Measurements from ENCODE around the gene BATF.
"Not testable (repeated sequence)": the region's sequence is repeated elsewhere in the genome, so short reads cannot be mapped to it uniquely, and the experiment has no call there.

Gene BATF, protein sequence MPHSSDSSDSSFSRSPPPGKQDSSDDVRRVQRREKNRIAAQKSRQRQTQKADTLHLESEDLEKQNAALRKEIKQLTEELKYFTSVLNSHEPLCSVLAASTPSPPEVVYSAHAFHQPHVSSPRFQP

DNA sequence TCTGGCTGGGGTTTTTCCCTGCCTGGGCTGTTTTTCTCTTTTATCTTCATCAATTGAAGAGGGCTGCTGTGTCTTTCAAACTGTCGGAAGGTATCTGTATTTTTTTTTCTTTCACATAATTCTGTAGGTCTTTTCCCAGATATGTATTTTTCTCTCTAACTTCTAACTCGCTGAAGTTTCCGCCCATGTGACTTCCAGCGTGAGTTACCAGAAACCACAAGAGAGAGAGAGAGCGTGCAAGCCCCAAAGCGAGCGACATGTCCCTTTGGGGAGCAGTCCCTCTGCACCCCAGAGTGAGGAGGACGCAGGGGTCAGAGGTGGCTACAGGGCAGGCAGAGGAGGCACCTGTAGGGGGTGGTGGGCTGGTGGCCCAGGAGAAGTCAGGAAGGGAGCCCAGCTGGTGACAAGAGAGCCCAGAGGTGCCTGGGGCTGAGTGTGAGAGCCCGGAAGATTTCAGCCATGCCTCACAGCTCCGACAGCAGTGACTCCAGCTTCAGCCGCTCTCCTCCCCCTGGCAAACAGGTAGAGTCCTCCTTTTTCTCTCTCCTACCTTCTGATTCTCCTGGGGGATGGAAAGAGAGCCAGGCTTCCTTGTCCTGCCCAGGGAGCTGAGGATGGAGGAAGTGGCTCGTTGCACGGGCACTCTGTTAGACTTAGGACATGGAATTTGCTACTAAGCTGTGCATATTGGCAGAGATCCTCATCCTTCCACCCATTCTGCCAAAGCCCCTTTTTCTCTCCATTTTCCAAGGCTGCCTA lies at the start of gene BATF:
BATF (plus strand) TSS at position 246 of the 759 bp plus-strand sequence; CDS start at position 460, 214 bp downstream.
- DNase-seq = peak; percentile 84

DNA sequence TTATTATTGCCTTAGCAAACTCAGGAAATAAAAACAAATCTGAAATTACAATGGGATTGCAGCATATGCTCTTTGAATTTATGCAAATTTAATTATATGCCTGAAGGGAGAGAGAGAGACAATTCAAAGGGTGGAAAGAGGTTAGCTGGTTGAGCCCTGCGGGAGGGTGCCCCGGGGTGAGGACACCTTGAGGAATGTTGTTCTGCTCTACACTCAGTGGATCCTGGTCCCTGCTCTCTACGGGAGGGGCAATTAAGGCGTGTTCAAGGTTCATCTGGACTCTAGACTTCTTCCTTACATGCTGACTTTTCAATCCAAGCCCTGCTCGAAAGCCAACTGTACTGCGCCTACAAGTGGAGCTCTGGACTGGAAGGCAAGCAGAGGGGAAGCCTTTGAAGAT lies 48.1 kb upstream of the BATF start:
- DNase-seq = not testable (repeated sequence)

DNA sequence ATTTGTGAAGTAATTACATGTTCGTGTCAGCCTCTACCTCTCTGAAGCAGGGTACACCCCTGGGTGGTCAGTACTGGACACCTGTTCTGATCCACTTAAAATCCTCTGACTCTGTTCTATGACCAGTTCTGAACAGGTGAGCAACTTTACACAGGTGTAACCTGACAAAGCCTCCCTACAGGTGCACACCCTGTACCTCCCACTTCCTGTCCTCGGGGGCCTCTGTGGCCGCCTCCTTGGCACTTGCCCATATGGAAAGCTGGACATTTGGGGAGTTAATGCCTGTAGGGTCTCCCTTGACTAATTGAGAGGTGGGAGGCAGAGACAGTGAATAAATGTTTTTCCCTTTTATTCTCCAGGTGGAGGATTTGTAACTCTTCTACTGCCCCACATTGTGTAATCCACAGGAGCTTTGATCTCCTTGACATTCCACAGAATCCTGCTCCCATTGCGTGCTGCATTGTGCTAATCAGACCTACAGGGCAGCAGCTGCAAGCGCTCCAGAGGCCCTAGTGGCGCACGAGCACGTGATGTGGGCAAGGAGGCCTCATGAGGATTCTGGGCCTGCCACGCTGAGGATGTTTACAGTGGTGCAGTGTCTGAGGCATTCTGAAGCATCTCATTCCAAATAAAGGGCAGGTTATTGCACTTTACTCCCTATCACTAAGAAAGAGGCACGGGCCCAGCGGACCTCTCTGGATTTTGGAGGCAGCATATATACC lies 45.8 kb upstream of the BATF start:
- DNase-seq = no peak

DNA sequence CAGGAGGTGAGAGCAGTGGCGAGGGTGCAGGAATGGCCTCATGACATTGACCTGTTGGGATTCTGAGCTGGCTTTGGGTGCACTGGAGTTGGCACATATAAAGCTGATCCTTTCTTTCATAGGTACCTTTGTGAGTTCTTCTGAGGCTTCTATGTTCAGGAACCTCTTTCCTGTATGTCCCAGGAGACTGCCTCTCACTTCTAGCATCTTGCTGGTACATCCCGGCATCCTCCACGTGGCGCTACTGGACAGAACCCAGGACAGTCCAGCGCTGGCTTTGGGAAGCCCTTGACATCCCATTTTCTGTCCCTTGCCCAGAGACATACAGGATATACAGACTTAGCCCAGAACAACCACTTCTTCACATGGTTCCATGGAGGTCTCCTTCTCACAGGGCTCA lies 44.4 kb upstream of the BATF start:
- DNase-seq = no peak

DNA sequence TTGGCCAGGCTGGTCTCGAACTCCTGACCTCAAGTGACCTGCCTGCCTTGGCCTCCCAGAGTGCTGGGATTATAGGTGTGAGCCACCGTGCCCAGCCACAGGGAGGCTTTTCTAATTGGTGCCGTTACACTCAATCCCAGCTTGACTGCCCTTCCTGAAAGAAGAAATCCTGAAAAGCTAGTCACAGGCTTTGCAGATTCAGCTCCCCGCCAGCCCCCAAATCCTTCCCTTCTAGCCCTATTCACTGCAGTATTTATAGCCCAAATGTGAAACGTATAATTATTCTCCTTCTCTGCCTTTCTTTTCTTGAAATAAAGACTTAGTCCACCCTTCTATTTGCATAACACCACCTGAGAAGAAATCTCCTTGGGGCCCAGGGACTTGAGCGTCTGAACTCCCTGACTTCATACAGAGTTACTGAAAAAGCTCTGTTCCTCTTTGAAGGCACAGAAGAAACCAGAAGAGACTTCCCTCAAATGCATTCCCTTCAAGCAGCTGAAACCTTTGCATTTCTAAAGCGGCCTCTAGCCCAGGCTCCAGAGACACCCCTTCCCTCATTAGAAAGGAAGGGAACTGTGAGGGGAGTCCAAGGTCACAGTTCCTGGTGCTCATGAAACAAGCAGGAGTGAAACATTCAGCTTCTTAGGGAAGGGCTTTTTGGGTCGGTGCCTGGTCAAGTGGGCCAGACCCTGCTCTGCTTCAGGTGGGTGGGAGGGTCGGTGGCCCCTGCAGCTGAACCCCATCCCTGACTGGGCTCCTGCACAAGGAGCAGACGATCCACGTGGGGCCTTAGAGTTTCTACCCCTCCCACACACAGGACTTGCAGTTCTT lies 42.3 kb upstream of the BATF start:
- no peak for DNase-seq

DNA sequence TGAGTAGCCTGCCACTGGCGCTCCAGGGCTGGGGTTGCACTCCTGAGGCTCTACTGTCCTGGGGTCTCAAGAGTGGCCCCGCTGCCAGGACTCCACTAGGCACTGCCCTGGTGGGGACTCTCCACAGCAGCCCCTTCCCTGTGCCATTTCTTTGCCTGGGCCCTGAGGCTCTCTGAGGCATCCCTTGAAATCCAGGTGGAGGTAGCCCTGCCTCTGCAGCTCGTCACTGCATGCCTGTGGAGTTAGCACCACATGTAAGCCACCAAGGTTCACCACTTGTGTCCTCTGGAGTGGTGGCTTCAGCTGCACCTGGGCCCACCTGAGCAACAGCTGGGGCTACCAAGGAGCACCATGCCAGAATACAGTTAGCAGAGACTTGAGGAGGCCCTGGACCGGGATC lies 39.9 kb upstream of the BATF start:
- DNase-seq = no peak

DNA sequence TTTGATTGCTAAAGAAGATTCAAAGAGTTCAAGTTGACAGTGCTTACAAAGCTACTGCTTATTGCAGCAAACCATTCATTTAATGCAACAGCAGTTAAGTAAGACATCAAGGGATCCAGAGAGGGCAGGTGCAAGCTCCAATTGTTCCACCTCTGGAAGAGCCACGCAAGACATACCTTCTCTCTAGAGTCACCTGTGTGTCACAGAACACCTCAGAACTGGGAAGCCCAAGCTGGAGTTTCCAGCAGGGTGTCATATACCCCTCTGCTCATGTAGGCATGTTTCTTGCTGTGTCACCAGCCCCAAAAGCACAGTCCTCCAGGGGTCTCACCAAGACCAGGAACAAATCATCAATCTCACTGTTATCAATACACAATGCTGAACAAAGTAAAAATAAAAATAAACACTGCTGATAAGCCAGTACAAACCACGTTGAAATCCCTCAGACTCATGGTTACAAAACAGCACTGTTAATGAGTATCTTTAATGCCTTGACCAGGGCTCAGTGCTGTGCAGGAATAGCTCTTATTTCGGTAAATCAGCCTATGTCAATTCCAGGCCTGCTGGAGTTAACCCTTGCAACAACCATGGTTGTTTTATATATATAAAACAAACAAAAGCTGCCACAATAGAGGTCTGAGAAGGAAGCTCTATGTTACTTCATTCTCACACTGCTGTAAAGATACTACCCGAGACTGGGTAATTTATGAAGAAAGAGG lies 37.4 kb upstream of the BATF start:
- DNase-seq = no peak

DNA sequence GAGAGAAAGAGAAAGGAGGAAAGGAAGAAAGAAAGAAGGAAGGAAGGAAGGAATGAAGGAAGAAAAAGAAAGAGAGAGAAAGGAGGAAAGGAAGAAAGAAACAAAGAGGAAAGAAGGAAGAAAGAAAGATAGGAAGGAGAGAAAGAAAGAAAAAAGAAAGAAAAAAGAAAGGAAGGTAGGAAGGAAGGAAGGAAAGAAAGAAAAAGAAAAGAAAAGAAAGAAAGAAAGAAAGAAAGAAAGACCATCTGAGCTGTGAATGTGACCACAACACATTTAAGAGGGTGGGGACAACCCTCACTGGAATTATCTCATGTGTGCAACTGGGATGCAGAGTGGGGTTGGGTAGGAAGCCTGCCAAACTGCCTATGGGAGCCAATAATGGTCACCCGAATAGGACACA lies 36.0 kb upstream of the BATF start:
- DNase-seq = peak; percentile 82

DNA sequence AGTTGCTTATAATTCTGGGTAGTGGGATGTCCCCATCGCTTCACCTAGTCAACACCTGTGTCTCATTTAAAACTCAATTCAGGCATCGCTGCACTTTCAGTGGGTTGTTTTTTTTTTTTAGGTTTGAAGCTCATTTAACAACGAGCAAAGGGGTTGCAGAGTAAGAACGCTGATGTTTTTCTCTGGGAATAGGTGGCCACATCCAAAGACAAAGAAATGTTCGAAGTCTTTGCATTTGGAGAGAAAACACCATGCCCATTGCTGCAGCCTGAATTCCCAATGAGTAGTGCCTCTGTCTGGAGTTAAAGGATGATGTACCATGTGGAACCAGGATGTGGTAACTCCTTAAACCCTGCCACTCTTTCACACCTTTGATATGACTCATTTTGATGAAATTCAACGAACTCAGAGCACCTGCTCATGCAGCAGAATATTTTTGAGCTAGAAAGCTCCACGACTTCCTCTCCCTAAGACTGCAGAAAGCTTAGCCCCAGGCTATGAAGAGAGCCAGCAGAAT lies 35.1 kb upstream of the BATF start:
- no peak for DNase-seq

DNA sequence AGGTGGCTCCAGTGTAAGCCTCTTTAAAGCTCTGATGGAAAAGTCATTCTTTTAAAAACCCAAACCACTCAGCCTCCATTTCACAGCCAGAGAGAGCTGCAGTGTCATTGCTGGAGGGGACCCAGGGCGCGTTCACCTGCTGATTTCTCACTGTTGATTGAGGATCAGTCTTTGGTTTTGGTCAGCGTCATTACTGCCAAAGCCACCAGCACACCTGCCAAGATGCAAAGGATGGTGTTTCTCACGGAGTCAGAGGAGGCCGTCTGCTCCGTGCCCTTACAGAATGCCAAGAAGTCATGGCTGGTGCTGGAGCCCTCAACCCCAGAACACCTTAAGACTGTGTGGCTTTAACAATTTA lies 32.8 kb upstream of the BATF start:
- no peak for DNase-seq

DNA sequence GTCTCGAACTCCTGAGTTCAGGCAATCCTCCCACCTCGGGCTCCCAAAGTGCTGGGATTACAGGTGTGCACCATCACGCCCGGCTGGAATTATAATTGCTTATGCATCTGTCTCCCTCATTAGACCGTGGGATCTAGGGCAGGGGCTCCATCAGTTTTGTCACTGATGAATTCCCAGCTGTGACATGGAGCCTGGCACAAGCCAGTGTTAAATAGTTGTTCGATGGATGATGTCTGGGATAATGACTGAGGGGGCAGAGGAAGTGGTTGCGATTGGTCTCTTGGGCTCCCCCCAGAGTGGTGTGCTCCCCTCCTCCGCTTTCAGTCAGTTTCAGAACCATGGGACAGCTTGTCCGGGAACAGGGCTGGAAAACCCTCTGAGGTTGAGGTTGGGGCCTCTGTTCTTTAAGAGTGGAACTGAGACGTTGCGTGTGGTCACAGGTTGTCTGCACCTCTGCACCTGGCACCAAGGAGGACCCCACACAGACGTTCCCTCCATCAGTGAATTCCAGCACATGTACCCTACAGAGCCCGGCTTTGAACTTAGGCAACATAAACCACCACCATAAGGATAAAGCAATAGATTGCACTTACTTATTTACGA lies 30.8 kb upstream of the BATF start:
- no peak for DNase-seq

DNA sequence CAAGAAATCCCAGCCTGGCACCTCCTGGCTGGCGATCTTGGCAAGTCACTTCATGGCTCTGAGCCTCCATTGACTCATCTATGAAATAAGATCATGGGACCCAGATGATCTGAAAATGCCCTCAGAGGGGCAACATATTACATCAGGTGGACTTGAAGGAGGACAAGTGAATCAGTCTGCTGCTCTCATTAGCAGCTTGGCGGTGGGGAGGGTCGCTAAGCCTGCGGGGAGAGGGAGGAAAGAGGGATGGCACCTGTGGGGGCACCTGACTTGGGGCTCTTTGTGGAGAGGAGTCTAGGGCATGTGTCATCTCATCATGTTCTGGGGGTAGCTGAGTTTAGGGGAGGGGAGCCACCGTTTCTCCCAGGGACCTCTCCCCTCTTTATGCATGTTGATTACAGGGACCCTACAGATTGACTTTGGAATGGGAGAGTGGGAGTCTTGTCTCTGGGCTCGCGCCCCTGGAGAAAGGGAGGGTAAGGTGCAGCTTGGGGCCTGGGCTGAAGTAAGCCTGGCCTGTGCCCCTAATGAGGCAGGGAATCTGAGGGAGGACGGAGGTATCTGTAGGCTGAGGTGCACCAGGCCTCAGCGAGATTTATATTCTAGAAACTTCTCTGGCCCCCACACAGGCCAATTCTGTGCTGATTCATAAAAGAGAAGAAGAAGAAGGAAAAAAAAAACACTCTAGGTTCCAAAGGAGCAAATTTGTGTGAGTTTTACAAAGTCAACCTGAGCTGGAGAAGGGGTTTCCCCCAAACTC lies 29.3 kb upstream of the BATF start:
- DNase-seq = no peak

DNA sequence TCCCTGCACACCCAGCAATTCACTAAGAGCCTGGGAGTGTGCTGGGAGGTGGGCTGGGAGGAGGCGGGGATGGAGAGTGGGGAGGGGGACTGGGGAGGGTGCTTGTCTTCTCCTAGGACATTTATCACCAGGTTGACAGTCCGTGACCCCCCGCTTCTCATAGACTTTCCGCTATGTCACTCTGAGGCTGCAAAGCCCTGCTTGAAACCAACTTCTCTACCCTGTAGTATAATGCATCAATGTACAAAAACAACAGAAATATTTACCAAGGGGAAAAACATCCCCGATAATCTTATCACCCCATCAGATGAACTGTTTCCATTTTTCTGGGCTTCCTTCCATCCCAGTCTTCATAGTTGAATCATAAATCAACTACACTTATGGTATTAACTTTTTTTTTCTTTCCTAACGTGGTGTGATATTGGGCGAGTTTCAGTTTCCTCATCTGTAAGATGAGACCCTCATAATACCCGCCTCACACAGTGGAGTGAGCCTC lies 28.6 kb upstream of the BATF start:
- no peak for DNase-seq

DNA sequence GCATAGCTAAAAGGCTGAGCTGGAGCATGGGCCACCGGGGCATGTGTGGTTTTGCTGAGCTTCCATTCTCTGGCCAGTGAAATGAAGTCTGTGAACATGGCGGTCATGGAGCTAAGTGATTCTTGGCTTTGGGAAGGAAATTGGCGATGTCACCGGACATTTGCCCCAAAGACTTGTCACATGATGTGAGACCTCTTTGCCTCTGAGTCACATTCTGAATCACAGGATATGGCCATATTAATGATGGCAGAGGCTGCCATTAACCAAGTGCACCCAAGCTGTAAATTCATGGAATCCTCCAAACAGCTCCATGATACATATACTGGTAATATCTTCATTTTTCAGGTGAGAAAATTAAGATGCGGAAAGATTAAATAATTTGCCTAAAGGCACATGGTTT lies 27.4 kb upstream of the BATF start:
- DNase-seq = no peak

DNA sequence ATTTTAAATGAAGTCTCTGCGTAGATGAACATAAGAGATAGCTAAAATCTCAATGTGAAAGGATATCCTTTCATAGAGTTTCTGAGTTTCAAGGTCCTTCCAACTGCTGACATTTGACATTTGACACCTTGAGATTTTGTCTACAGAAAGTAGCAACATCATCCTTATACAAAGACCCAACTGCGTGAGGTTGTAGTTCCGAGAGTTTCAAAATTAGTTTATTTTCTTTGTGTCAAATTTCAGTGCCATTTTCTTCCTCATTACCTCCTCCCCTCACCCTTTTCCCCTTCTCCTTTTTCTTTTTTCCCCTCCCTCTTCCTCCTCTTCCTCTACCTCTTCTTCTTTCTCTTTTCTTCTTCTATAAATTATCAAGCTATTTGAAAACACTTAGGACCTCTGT lies 26.9 kb upstream of the BATF start:
- no peak for DNase-seq

DNA sequence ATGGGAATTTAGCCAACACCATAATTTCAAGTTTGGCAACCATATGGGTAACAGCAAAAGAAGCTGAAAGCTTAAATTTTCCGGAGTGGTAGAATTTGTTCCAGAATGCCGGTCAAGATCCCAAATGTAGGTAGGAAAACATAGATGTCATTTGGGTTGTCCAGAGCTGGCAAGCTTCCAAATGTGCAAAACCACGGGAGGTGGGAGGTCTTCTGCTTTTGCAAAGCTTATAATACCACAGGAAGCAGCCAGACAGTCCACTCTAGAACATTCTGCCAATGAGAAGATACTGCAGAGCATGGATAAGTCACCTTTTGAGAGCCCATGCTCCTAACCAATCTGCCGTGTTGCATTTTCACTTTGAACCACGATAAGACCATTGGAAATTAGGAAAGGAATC lies 26.4 kb upstream of the BATF start:
- no peak for DNase-seq

DNA sequence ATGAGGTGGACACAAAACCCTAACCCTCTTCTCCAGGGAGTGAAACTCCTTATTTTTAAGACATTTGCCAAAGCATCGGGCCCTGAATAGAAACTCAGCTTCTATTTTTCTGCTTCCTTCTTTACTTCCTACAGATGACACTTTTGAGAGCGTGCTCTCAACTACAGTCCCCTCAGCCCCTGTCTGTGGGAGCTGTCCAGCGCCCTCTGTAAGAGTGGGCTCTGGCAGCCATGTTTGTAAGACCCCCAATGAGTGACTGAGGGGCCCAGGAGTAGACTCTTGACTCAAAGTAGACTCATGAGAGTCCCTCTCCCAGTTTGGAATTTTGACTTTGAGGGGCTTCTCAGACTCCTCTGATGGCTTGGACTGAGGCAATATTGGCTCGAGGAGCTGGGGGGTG lies 25.5 kb upstream of the BATF start:
- DNase-seq = no peak

DNA sequence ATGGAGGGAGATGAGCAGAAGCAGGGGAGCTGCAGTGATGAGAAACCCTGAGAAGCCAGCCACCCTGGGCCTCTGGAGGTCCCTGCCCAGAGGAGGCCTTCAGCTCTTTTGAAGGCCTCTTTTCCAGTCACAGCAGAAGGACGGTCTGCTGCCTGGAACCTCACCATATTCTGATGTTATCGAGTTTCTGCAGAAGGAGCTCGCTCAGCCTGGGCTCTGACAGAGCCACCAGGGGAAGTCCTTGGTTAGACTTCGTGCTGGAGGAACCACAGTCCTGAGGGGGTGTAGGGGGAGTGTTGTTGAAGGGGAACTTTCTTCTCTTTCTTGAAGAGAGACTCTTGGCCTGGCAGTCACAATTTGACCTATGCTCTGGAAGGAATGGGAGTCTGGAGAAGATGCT lies 25.1 kb upstream of the BATF start:
- peak; percentile 59 for DNase-seq

DNA sequence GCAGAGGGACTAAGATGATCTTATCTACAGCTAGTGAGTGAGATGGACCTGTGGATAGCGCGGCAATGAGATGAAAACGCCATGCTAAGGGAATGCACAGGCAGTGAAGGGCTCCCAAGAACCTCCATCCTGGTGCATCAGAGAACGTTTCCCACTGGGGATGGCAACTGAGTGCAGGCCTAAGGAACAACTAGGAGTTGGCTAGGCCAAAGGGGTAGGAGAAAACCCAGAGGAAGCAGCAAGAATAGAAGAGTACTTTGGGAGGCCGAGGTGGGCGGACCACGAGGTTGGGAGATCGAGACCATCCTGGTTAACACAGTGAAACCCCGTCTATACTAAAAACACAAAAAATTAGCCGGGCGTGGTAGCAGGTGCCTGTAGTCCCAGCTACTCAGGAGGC lies 24.6 kb upstream of the BATF start:
- DNase-seq = no peak

DNA sequence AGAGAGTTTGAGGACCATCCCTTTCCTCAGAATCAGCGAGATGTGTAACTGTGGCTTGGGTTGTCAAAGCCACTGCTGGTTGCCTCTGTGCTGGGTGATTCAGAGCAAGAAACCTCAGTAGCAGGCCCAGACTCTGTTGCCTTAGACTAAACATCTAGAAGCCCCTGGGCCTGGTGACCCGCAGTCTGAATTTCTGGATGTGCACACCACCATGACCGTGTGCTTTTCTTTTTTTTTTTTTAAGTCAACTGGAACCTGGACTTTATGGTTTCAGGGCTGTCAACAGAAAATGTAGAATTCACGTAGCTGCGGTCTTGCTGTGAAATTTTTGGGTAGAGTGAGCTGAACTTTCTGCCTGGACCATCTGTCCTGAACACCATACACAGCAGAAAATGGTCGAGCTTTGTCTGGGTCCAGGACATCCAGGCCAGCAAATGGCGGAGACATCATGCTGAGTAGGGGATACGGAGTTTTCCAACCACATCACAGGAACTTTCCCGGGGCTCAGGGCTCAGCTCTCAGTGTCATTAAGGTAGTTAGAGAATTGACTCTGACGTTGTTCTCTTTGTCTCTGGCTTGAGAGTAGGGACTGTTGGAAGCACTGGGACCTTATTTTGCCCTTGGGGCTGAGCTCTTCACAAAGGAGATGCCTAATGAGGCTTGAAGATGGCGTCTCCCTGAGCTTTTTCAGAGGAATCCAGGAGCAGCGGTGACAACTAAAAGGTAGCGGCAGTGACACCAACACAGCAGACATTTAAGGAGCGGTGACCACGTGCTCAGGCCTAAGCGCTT lies 23.0 kb upstream of the BATF start:
- no peak for DNase-seq
